K562 (cell line): Measurements from ENCODE around the gene MUSK. TPM values are rescaled to one million over a fixed set of nuclear protein-coding genes. Genes with fewer than 3 reads are reported as not detected.

ENCODE experiments used
- ATAC-seq: fragments of 200-7000 bp; cut with Tn5 transposase; 3 replicates; pipeline ENCODE4 v1.9.1; 2020; ENCODE audit warnings: moderate library complexity
- BruUV-seq: library from RNA; stranded (reverse); fragments of 400-500 nt; replicated peaks from 2 replicates; lab custom pipeline; 2021; lab: Mats Ljungman, UMichigan
- CTCF ChIA-PET: fragments of 300-600 bp; formaldehyde crosslinking; extraction: SDS; loops from one replicate; lab custom pipeline; 2021; ENCODE audit warnings: low intra/inter-chr PET ratio; lab: Yijun Ruan, JAX
- POLR2A ChIA-PET: fragments of 300-600, 350-650 bp; sonication (Branson Sonifier 250); formaldehyde crosslinking; extraction: SDS; loops from one replicate; lab custom pipeline; 2021; ENCODE audit warnings: antibody characterized with exemption, inconsistent platforms; lab: Yijun Ruan, JAX
- DNase-seq, 4 experiments: peaks; one replicate each; pipeline versions ENCODE4 v3.0.0 to v3.0.0-alpha.2; 2011 to 2018; ENCODE audit warnings: low spot score in 3 of 4, mixed read lengths in 3 of 4; ENCODE audit errors: extremely low read depth in 1 of 4
- FAIRE-seq: peaks from 2 replicates; lab custom pipeline; 2011; peaks lifted over from hg19 to GRCh38; lab: Jason Lieb, UNC
- H2AFZ ChIP-seq: 2 replicates; pipeline ENCODE4 v1.6.0; 2011; ENCODE audit warnings: low read depth, low read length, control low read depth, inconsistent platforms
- H3K27ac ChIP-seq: fragments of 200-600 bp; 3 replicates; pipeline ENCODE4 v1.8.0; 2011; ENCODE audit warnings: low read depth, mild to moderate bottlenecking, control low read depth, inconsistent platforms, low read length, moderate library complexity, mixed read lengths; ENCODE audit errors: extremely low read depth
- H3K27me3 ChIP-seq, 2 experiments: fragments of 300-600 bp in 1 of 2; 2 replicates in 1 of 2; 3 replicates in 1 of 2; pipeline versions ENCODE4 v1.6.0 to v1.8.0; 2011; ENCODE audit warnings: inconsistent platforms in 2 of 2, low read length in 2 of 2, mild to moderate bottlenecking in 1 of 2, mixed read lengths in 1 of 2, moderate library complexity in 1 of 2; ENCODE audit not compliant: control insufficient read depth in 2 of 2, insufficient read depth in 2 of 2
- H3K36me3 ChIP-seq: fragments of 300-600 bp; 3 replicates; pipeline ENCODE4 v1.8.0; 2011; ENCODE audit warnings: mild to moderate bottlenecking, low read length, inconsistent platforms; ENCODE audit not compliant: control insufficient read depth, insufficient read depth
- H3K4me1 ChIP-seq, 2 experiments: fragments of 200-600 bp in 1 of 2; replicated peaks in 1 of 2; 2 replicates in 1 of 2; 3 replicates in 1 of 2; pipeline versions ENCODE4 v1.5.1 to v1.8.0; 2011; ENCODE audit warnings: inconsistent platforms in 2 of 2, low read length in 2 of 2, mild to moderate bottlenecking in 1 of 2, mixed read lengths in 1 of 2, moderate library complexity in 1 of 2; ENCODE audit not compliant: control insufficient read depth in 2 of 2, insufficient read depth in 2 of 2
- H3K4me2 ChIP-seq: 2 replicates; pipeline ENCODE4 v1.6.1; 2011; ENCODE audit warnings: low read length, control low read depth, inconsistent platforms, mixed read lengths; ENCODE audit not compliant: insufficient read depth
- H3K4me3 ChIP-seq: fragments of 200-600 bp; sonication (generic), shearing (Covaris generic); 2 replicates; pipeline ENCODE4 v1.5.1; 2016; ENCODE audit warnings: control low read depth, inconsistent platforms
- H3K79me2 ChIP-seq: fragments of 200-600 bp; 3 replicates; pipeline ENCODE4 v1.8.0; 2011; ENCODE audit warnings: low read length, inconsistent platforms; ENCODE audit not compliant: control insufficient read depth, insufficient read depth
- H3K9ac ChIP-seq, 2 experiments: 2 replicates each; pipeline versions ENCODE4 v1.6.0 to v1.6.1; 2011; ENCODE audit warnings: low read depth in 2 of 2, low read length in 2 of 2, control low read depth in 1 of 2, inconsistent platforms in 1 of 2, mild to moderate bottlenecking in 1 of 2, mixed read lengths in 1 of 2; ENCODE audit not compliant: insufficient read depth in 1 of 2
- H3K9me1 ChIP-seq: one replicate; pipeline ENCODE4 v1.6.0; 2011; ENCODE audit warnings: inconsistent platforms, mild to moderate bottlenecking, low read length, moderate library complexity; ENCODE audit not compliant: control insufficient read depth, insufficient read depth
- H3K9me3 ChIP-seq: replicated peaks from 2 replicates; pipeline ENCODE4 v1.5.1; 2011; ENCODE audit warnings: low read depth, low read length, inconsistent platforms; ENCODE audit not compliant: control insufficient read depth, insufficient read depth
- H4K20me1 ChIP-seq: replicated peaks from 2 replicates; pipeline ENCODE4 v1.6.1; 2011; ENCODE audit warnings: low read length, inconsistent platforms, mixed read lengths; ENCODE audit not compliant: control insufficient read depth, insufficient read depth
- GABPA ChIP-seq: fragments of 200-800 bp; sonication (Bioruptor generic); conservative IDR thresholded peaks from 2 replicates; pipeline ENCODE4 v1.6.1; 2016; ENCODE audit warnings: low read depth, missing genetic modification characterization, missing compliant biosample characterization
- IRF2 ChIP-seq: sonication (generic); formaldehyde crosslinking; IDR thresholded peaks from 2 replicates; pipeline ENCODE4 v1.8.1; 2022; ENCODE audit warnings: mild to moderate bottlenecking, missing genetic modification reagents
- JUND ChIP-seq, 2 experiments: IDR thresholded peaks; 2 replicates in 1 of 2; 3 replicates in 1 of 2; pipeline ENCODE4 v1.6.1; 2011; ENCODE audit warnings: borderline replicate concordance in 2 of 2, low read depth in 2 of 2, low read length in 2 of 2, improper control_type of control experiment in 1 of 2, missing biosample characterization in 1 of 2, missing genetic modification characterization in 1 of 2, missing genetic modification reagents in 1 of 2
- POLR2A ChIP-seq: fragments of 450-650 bp; conservative IDR thresholded peaks from 2 replicates; pipeline ENCODE4 v1.6.1; 2016
- POLR2G ChIP-seq: fragments of 200-400 bp; formaldehyde crosslinking; IDR thresholded peaks from 2 replicates; pipeline ENCODE4 v1.6.1; 2017; ENCODE audit warnings: low read depth, mild to moderate bottlenecking, antibody characterized with exemption, low read length, moderate library complexity
- TAF9B ChIP-seq: fragments of 450-650 bp; IDR thresholded peaks from 2 replicates; pipeline ENCODE4 v1.6.1; 2018; ENCODE audit warnings: mild to moderate bottlenecking; ENCODE audit not compliant: partially characterized antibody
- ZNF717 ChIP-seq: fragments of 250-450 bp; sonication (Bioruptor Pico); IDR thresholded peaks from 2 replicates; pipeline ENCODE4 v1.5.0; 2021
- in situ Hi-C: fragments of 300-500 bp; cut with MboI; formaldehyde crosslinking; loops from 4 replicates; pipeline ENCODE4 v1.15.0; 2018; ENCODE audit warnings: inconsistent platforms, mixed read lengths
- intact Hi-C: fragments of 100-400 bp; cut with micrococcal nuclease; formaldehyde crosslinking; loops from 2 replicates; pipeline ENCODE4 v1.14.2; 2022
- polyA plus RNA-seq, 8 experiments: library from polyadenylated mRNA; depleted of rRNA in 4 of 8; stranded (reverse) in 5 of 8; unstranded in 3 of 8; fragments of >200 nt; fragmentation: Nextera tagmentation in 2 of 8; fragmentation: Illumina TruSeq in 1 of 8; extraction: Ambion mirVana in 2 of 8; extraction: Trizol in 1 of 8; gene quantifications; 2 replicates each; pipeline versions ENCODE4 v1.2.1 to v1.2.3, GENCODE V29; 2011 to 2014; ENCODE audit warnings: inconsistent platforms in 1 of 8, missing spikeins in 1 of 8
- total RNA-seq, 7 experiments: library from RNA; depleted of rRNA in 6 of 7; stranded (reverse); fragments of >200 nt in 6 of 7; fragmentation: Illumina TruSeq in 2 of 7; extraction: Trizol in 2 of 7; gene quantifications; 2 replicates each; pipeline versions ENCODE4 v1.2.1 to v1.2.3, GENCODE V29; 2011 to 2021; ENCODE audit warnings: low replicate concordance in 1 of 7
- TF ChIP-seq, protein P1 (sequence below), 3 experiments: fragments of 200-800 bp in 1 of 3; sonication (Bioruptor generic) in 1 of 3; sonication (generic) in 1 of 3; formaldehyde crosslinking in 1 of 3; IDR thresholded peaks; 2 replicates each; pipeline versions ENCODE4 v1.6.1 to v1.8.0; 2016 to 2022; ENCODE audit warnings: mild to moderate bottlenecking in 2 of 3, missing compliant biosample characterization in 2 of 3, missing genetic modification characterization in 2 of 3, missing genetic modification reagents in 1 of 3
- TF ChIP-seq, protein P2 (sequence below): sonication (generic); formaldehyde crosslinking; IDR thresholded peaks from 2 replicates; pipeline ENCODE4 v1.8.0; 2022; ENCODE audit warnings: mild to moderate bottlenecking, missing genetic modification reagents

Gene MUSK
- total and polyA plus RNA-seq, 9 of the 15 experiments (the other 6 are each of a cell fraction or from before 2014, with no cell fraction given), result not detected

- in situ Hi-C loops, result no loop called here
- H3K4me2 ChIP-seq, result no peak overlapping the region
- H3K4me1 ChIP-seq, result no peaks in the 10 kb centered on the region
- H3K9me3 ChIP-seq, result no peaks in the 10 kb centered on the region
- H3K9ac ChIP-seq, result no peak overlapping the region
- ChIA-PET POLR2A (no interaction called here), CTCF (no interaction called here)
- no peak for FAIRE-seq
- no peak overlapping the region for H3K27ac ChIP-seq
- ATAC-seq, result no peak
- no peaks in the 10 kb centered on the region for H3K9me1 ChIP-seq
- H3K79me2 ChIP-seq, result no peaks in the 10 kb centered on the region
- TF ChIP-seq IRF2 (CRISPR knock-in tag), result no peak
- TF ChIP-seq, protein P1, sequence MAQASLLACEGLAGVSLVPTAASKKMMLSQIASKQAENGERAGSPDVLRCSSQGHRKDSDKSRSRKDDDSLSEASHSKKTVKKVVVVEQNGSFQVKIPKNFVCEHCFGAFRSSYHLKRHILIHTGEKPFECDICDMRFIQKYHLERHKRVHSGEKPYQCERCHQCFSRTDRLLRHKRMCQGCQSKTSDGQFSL (CRISPR knock-in tag; IDR thresholded peaks at IDR 0.05), result no peak
- TF ChIP-seq, protein P1 (tag; IDR thresholded peaks at IDR 0.05), result no peak
- no peak for TF ChIP-seq JUND (IDR thresholded peaks at IDR 0.05; ENCODE audit: borderline replicate concordance, low read depth, low read length)
- TF ChIP-seq JUND (tag; IDR thresholded peaks at IDR 0.05; ENCODE audit: borderline replicate concordance, low read depth, low read length), result no peak
- no peak for TF ChIP-seq POLR2G
- TF ChIP-seq TAF9B, result no peak
- no peak for TF ChIP-seq POLR2A
- TF ChIP-seq ZNF717 (CRISPR knock-in tag), result no peak
- TF ChIP-seq, protein P2, sequence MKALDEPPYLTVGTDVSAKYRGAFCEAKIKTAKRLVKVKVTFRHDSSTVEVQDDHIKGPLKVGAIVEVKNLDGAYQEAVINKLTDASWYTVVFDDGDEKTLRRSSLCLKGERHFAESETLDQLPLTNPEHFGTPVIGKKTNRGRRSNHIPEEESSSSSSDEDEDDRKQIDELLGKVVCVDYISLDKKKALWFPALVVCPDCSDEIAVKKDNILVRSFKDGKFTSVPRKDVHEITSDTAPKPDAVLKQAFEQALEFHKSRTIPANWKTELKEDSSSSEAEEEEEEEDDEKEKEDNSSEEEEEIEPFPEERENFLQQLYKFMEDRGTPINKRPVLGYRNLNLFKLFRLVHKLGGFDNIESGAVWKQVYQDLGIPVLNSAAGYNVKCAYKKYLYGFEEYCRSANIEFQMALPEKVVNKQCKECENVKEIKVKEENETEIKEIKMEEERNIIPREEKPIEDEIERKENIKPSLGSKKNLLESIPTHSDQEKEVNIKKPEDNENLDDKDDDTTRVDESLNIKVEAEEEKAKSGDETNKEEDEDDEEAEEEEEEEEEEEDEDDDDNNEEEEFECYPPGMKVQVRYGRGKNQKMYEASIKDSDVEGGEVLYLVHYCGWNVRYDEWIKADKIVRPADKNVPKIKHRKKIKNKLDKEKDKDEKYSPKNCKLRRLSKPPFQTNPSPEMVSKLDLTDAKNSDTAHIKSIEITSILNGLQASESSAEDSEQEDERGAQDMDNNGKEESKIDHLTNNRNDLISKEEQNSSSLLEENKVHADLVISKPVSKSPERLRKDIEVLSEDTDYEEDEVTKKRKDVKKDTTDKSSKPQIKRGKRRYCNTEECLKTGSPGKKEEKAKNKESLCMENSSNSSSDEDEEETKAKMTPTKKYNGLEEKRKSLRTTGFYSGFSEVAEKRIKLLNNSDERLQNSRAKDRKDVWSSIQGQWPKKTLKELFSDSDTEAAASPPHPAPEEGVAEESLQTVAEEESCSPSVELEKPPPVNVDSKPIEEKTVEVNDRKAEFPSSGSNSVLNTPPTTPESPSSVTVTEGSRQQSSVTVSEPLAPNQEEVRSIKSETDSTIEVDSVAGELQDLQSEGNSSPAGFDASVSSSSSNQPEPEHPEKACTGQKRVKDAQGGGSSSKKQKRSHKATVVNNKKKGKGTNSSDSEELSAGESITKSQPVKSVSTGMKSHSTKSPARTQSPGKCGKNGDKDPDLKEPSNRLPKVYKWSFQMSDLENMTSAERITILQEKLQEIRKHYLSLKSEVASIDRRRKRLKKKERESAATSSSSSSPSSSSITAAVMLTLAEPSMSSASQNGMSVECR (CRISPR knock-in tag), result no peak
- no peak for TF ChIP-seq GABPA (tag)
- H4K20me1 ChIP-seq, result no peaks in the 10 kb centered on the region
- no TSS peak for BruUV-seq
- DNase-seq, result no peak
- H2AFZ ChIP-seq, result no peak overlapping the region
- no peak overlapping the region for H3K4me3 ChIP-seq
- H3K36me3 ChIP-seq, result no peaks in the 10 kb centered on the region
- intact Hi-C loops, result no loop called here
- H3K27me3 ChIP-seq, result no peaks in the 10 kb centered on the region
These were observed 61.0 kb downstream of the MUSK start for GRCh38 chr9:110729641-110730040.
